GM18868 (cell line): ENCODE measurements around the gene SPHK2.
"Not testable (repeated sequence)": the region's sequence is repeated elsewhere in the genome, so short reads cannot be mapped to it uniquely, and the experiment has no call there.

ENCODE experiments used
- ATAC-seq: cut with Tn5 transposase; IDR thresholded peaks from one replicate; pipeline ENCODE4 v1.9.1; 2021; ENCODE audit warnings: mild to moderate bottlenecking, moderate library complexity; ENCODE audit not compliant: unreplicated experiment

The SPHK2 gene

DNA sequence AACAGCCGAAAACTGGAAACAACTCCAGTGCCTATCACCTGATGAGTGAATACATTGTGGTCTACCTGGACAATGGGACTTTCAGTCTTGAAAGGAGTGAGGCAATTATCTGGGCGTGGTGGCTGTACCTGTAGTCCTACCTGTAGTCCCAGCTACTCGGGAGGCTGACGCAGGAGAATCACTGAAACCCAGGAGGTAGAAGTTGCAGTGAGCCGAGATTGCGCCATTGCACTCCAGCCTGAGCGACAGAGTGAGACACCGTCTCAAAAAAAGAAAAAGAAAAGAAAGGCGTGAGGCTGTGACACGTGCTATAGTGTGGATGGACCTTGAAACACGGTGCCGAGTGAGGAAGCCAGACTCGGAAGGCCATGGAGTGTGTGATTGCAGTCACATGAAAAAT is 57.6 kb downstream of the SPHK2 start:
- ATAC-seq: no peak

DNA sequence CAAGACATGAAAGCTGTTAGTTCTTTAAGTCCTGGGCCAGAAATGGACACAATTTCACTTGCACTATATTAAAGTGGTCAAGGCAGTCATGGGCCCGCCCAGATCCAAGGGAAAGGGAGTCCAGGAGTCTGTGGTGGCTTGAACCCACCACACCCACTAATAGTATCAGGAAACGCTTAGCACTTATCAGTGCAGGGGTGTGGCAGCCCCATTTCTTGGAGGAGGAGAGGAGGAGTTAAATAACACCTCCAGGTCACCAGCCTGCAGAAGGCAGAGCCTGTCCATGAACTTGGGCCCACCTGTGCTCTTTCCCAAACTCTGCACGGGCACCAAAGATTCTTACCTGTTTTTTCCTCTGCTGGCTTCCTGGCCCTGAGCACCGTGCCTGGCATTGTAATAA is 58.9 kb downstream of the SPHK2 start:
- no peak for ATAC-seq

DNA sequence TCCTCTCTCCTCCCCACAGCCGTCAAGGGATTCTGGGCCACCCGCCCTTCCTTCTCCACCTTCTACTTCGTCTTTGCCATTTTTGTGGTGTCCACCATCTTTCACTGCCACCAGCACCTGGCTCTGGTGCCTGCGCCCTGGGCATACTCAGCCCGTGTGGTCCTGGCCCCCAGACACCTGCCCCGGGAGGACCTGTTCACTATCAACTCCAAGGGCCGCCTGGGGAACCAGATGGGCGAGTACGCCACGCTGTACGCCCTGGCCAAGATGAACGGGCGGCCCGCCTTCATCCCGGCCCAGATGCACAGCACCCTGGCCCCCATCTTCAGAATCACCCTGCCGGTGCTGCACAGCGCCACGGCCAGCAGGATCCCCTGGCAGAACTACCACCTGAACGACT is 60.7 kb downstream of the SPHK2 start:
- not testable (repeated sequence) for ATAC-seq
